TTC549 (cell line): ENCODE measurements around the gene ANKRD6.

Source experiments
- FAIRE-seq: peaks from 2 replicates; lab custom pipeline; 2012; peaks lifted over from hg19 to GRCh38; lab: Jason Lieb, UNC

The ANKRD6 gene

GRCh38 chr6:89509777-89510281 lies 76.9 kb downstream of the ANKRD6 start:
- no peak for FAIRE-seq

- FAIRE-seq, result no peak
Measured at GRCh38 chr6:89510393-89510792, 77.4 kb downstream of the ANKRD6 start.

- no peak for FAIRE-seq
Measured at GRCh38 chr6:89518352-89519055, 85.6 kb downstream of the ANKRD6 start.

GRCh38 chr6:89520736-89521135 lies 87.8 kb downstream of the ANKRD6 start:
- FAIRE-seq, result no peak

GRCh38 chr6:89522778-89523177 lies 89.8 kb downstream of the ANKRD6 start:
- FAIRE-seq, result no peak

GRCh38 chr6:89525786-89526562 lies 93.0 kb downstream of the ANKRD6 start:
- no peak for FAIRE-seq

GRCh38 chr6:89526563-89526869 lies 93.6 kb downstream of the ANKRD6 start:
- FAIRE-seq, result no peak

- no peak for FAIRE-seq
Measured at GRCh38 chr6:89527634-89528033, 94.7 kb downstream of the ANKRD6 start.

GRCh38 chr6:89528866-89529265 lies 95.9 kb downstream of the ANKRD6 start:
- no peak for FAIRE-seq

GRCh38 chr6:89530982-89531381 lies 98.0 kb downstream of the ANKRD6 start:
- no peak for FAIRE-seq

GRCh38 chr6:89536231-89536630 lies 103.3 kb downstream of the ANKRD6 start:
- no peak for FAIRE-seq

- FAIRE-seq, result no peak
Measured at GRCh38 chr6:89539779-89540178, 106.8 kb downstream of the ANKRD6 start.

GRCh38 chr6:89542081-89542857 lies 109.3 kb downstream of the ANKRD6 start:
- no peak for FAIRE-seq

- no peak for FAIRE-seq
Measured at GRCh38 chr6:89542866-89543265, 109.9 kb downstream of the ANKRD6 start.

GRCh38 chr6:89547281-89547680 lies 114.3 kb downstream of the ANKRD6 start:
- FAIRE-seq, result no peak

GRCh38 chr6:89553431-89553830 lies 120.5 kb downstream of the ANKRD6 start:
- no peak for FAIRE-seq

GRCh38 chr6:89554106-89554505 lies 121.2 kb downstream of the ANKRD6 start:
- no peak for FAIRE-seq

GRCh38 chr6:89555031-89555430 lies 122.1 kb downstream of the ANKRD6 start:
- no peak for FAIRE-seq

GRCh38 chr6:89555806-89556205 lies 122.9 kb downstream of the ANKRD6 start:
- FAIRE-seq, result no peak

- FAIRE-seq, result no peak
Measured at GRCh38 chr6:89559487-89559886, 126.5 kb downstream of the ANKRD6 start.

- FAIRE-seq, result no peak
Measured at GRCh38 chr6:89562093-89562973, 129.4 kb downstream of the ANKRD6 start.

- FAIRE-seq, result no peak
Measured at GRCh38 chr6:89563866-89564265, 130.9 kb downstream of the ANKRD6 start.
